GM03348 (cell line): Measurements from ENCODE around the gene S100A3.

Experiments
- DNase-seq: peaks from one replicate; pipeline ENCODE4 v3.0.0; 2012; ENCODE audit warnings: low spot score

The S100A3 gene

GRCh38 chr1:153509729-153510354 is 39.2 kb downstream of the S100A3 start:
- DNase-seq: peak; percentile 58

DNA sequence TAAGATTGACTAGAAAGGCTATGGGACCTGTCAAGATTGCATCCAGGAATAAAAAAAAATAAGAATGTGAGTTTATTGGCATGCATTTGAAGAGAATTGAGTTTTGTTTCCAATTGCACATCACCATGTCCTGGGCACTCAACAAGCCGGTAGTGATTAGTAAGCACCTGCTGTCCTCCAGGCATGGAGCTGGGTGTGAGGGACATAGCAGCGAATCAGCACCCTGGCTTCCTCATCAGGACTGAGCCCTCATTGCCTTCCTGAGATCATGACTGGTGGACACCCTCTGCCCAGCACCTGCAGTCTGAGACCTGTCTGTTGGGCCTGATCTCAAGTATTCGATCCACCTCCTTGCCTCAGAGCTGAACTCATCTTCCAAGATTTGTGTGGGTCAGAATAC is 40.0 kb downstream of the S100A3 start:
- no peak for DNase-seq

DNA sequence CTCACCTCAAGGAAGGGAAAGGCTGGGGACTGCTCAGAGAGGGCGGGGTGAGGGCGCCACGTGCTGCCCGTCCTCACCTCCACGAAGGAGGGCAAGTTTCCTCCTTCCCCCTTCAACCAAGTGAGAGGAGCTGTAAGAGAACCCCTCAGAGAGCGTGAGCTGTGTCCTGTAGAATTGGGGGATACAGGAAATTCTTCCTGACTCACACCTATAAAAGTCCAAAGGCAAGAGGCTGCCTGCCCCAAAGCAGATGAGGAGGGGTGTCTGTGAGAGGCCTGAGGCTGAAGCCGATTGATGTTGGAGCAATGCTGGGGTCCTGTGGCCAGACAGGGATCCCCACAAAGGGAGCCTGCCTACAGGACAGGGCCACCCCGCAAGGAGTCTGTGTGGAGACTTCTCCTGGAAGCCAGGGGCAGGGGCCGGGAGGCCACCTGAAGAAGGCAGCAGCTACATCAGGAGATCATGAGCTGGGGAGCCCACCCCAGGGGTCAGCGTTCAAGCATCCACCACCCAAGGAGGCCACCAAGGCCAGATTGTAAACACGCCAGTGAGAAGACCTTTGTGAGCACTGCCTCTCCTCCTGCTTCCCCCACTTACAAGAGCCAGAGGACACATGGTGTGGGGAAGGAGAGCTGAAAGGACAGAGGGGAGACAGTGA is 41.0 kb downstream of the S100A3 start:
- no peak for DNase-seq

- DNase-seq: peak; percentile 89
Measured at GRCh38 chr1:153506831-153507413, 42.1 kb downstream of the S100A3 start.

- no peak for DNase-seq
Measured at GRCh38 chr1:153506386-153506785, 42.7 kb downstream of the S100A3 start.

DNA sequence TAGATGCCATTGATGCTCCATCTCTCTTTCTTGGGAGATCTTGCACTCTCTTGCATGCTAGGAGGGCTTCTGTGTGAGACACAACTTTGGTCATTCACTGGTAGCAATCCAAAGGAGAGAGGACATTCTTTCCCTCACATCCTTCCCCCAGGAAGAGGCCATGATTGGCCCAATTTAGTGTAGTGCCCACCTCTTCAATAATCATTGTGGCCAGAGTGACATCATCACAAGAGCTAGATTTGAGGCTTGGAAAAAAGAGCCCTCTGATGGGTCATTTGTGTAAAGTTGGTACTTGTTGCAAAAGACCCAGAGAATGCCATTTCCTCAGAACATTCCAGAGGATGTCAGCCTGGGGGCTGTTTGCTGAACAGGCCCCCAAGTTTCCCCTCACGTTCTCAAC is 43.5 kb downstream of the S100A3 start:
- DNase-seq: no peak

DNA sequence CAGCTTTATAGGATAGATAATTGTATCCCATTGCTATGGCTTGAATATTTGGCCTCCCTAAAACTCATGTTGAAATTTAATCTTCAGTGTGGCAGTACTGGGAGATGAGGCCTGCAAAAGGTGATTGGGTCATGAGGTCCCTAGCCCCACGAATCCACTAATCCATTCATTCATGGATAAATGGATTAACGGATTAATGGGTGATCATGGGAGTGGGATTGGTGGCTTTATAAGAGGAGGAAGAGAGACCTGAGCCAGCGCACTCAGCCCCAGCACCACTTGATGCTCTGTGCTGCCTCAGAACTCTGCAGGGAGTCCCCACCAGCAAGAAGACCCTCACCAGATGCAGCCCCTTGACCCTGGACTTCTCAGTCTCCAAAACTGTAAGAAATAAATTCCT is 45.3 kb downstream of the S100A3 start:
- no peak for DNase-seq

- DNase-seq: no peak
Measured at GRCh38 chr1:153498746-153499145, 50.3 kb downstream of the S100A3 start.
